SK-N-SH (cell line): ENCODE measurements around the gene CDC6. TPM values are rescaled to one million over a fixed set of nuclear protein-coding genes. Genes with fewer than 3 reads are reported as not detected.

Experiments
- CTCF ChIA-PET: fragments of 300-600, 350-600 bp; formaldehyde crosslinking; extraction: SDS; loops from one replicate; lab custom pipeline; 2021; lab: Yijun Ruan, JAX
- POLR2A ChIA-PET: fragments of 350-600 bp; sonication (Branson Sonifier 250); formaldehyde crosslinking; extraction: SDS; loops from one replicate; lab custom pipeline; 2020; ENCODE audit warnings: antibody characterized with exemption, inconsistent platforms; lab: Yijun Ruan, JAX
- DNase-seq: peaks from one replicate; pipeline ENCODE4 v3.0.0; 2012
- H2AFZ ChIP-seq: fragments of 200-600 bp; sonication (generic); 2 replicates; pipeline ENCODE4 v1.8.1; 2016; ENCODE audit warnings: antibody characterized with exemption, mild to moderate bottlenecking, low read depth
- H3F3A ChIP-seq: fragments of 200-600 bp; sonication (generic); replicated peaks from 2 replicates; pipeline ENCODE3; 2016; ENCODE audit warnings: antibody characterized with exemption, mild to moderate bottlenecking; ENCODE audit not compliant: insufficient read depth
- H3K27ac ChIP-seq, 2 experiments: fragments of 200-500 bp in 1 of 2; fragments of 200-600 bp in 1 of 2; sonication (Bioruptor generic) in 1 of 2; sonication (generic), shearing (Covaris generic) in 1 of 2; 2 replicates each; pipeline versions ENCODE4 v1.5.1 to v1.6.1; 2014 to 2016; ENCODE audit warnings: low read depth in 2 of 2, inconsistent platforms in 1 of 2, low read length in 1 of 2, mild to moderate bottlenecking in 1 of 2, mixed read lengths in 1 of 2
- H3K27me3 ChIP-seq: fragments of 200-600 bp; sonication (generic), shearing (Covaris generic); 2 replicates; pipeline ENCODE4 v1.6.1; 2016; ENCODE audit warnings: mixed run types; ENCODE audit not compliant: insufficient read depth
- H3K36me3 ChIP-seq, 2 experiments: fragments of 200-500 bp in 1 of 2; fragments of 200-600 bp in 1 of 2; sonication (Bioruptor generic) in 1 of 2; sonication (generic) in 1 of 2; replicated peaks in 1 of 2; 2 replicates each; pipeline versions ENCODE3 to v1.5.1; 2014 to 2016; ENCODE audit warnings: low read length in 1 of 2, mild to moderate bottlenecking in 1 of 2; ENCODE audit not compliant: insufficient read depth in 2 of 2, control insufficient read depth in 1 of 2
- H3K4me1 ChIP-seq, 2 experiments: fragments of 200-500 bp in 1 of 2; fragments of 200-600 bp in 1 of 2; sonication (Bioruptor generic) in 1 of 2; sonication (generic), shearing (Covaris generic) in 1 of 2; 2 replicates each; pipeline versions ENCODE4 v1.5.1 to v1.6.1; 2014 to 2016; ENCODE audit warnings: low read depth in 1 of 2, low read length in 1 of 2, mixed run types in 1 of 2; ENCODE audit not compliant: insufficient read depth in 2 of 2, control insufficient read depth in 1 of 2
- H3K4me2 ChIP-seq: fragments of 200-600 bp; sonication (generic), shearing (Covaris generic); 2 replicates; pipeline ENCODE4 v1.6.1; 2017; ENCODE audit warnings: mixed run types
- H3K4me3 ChIP-seq, 2 experiments: fragments of 200-500 bp in 1 of 2; fragments of 200-600 bp in 1 of 2; sonication (Bioruptor generic) in 1 of 2; sonication (generic), shearing (Covaris generic) in 1 of 2; 2 replicates each; pipeline versions ENCODE4 v1.5.1 to v1.8.1; 2014 to 2016; ENCODE audit warnings: low read depth in 2 of 2, inconsistent platforms in 1 of 2, low read length in 1 of 2, mild to moderate bottlenecking in 1 of 2, mixed read lengths in 1 of 2, moderate library complexity in 1 of 2
- H3K79me2 ChIP-seq: fragments of 200-600 bp; sonication (generic); 2 replicates; pipeline ENCODE4 v1.8.1; 2017; ENCODE audit warnings: mild to moderate bottlenecking; ENCODE audit not compliant: insufficient read depth
- H3K9ac ChIP-seq: fragments of 200-600 bp; sonication (generic); 2 replicates; pipeline ENCODE4 v1.6.1; 2017; ENCODE audit warnings: mixed run types
- H3K9me2 ChIP-seq: fragments of 200-600 bp; sonication (generic); 2 replicates; pipeline ENCODE4 v1.6.1; 2017; ENCODE audit warnings: mixed run types
- H3K9me3 ChIP-seq: fragments of 200-600 bp; sonication (generic); 2 replicates; pipeline ENCODE4 v1.6.1; 2017; ENCODE audit warnings: mixed run types, mild to moderate bottlenecking, moderate library complexity
- H4K20me1 ChIP-seq: fragments of 200-600 bp; sonication (generic); 2 replicates; pipeline ENCODE4 v1.6.1; 2017; ENCODE audit warnings: mild to moderate bottlenecking, mixed run types; ENCODE audit not compliant: insufficient read depth
- ELF1 ChIP-seq: IDR thresholded peaks from 2 replicates; pipeline ENCODE4 v1.4.0; 2012
- EP300 ChIP-seq, 2 experiments: IDR thresholded peaks; 2 replicates each; pipeline versions ENCODE4 v1.4.0 to v1.6.1; 2012; ENCODE audit warnings: borderline replicate concordance in 1 of 2, low read depth in 1 of 2, low read length in 1 of 2
- FOXJ3 ChIP-seq: sonication (generic); formaldehyde crosslinking; IDR thresholded peaks from 2 replicates; pipeline ENCODE4 v1.5.1; 2020; ENCODE audit warnings: mild to moderate bottlenecking, missing genetic modification reagents
- FOXM1 ChIP-seq: IDR thresholded peaks from 2 replicates; pipeline ENCODE4 v1.4.0; 2012; ENCODE audit warnings: low read depth, mild to moderate bottlenecking
- GATA2 ChIP-seq: sonication (generic); formaldehyde crosslinking; IDR thresholded peaks from 2 replicates; pipeline ENCODE4 v1.5.0; 2020; ENCODE audit warnings: mild to moderate bottlenecking, missing genetic modification reagents
- MXI1 ChIP-seq: IDR thresholded peaks from 2 replicates; pipeline ENCODE4 v1.6.1; 2012; ENCODE audit warnings: mild to moderate bottlenecking, low read depth, low read length, improper control_type of control experiment
- NFIC ChIP-seq: IDR thresholded peaks from 2 replicates; pipeline ENCODE4 v1.4.0; 2012; ENCODE audit warnings: borderline replicate concordance
- RCOR1 ChIP-seq: fragments of 150-350 bp; IDR thresholded peaks from 2 replicates; pipeline ENCODE4 v1.6.1; 2017; ENCODE audit warnings: antibody characterized with exemption, low read length
- RXRA ChIP-seq: IDR thresholded peaks from 2 replicates; pipeline ENCODE4 v1.4.0; 2012; ENCODE audit warnings: low read depth, mild to moderate bottlenecking, borderline replicate concordance
- SIN3A ChIP-seq: IDR thresholded peaks from 2 replicates; pipeline ENCODE4 v1.6.1; 2012; ENCODE audit warnings: low read depth, mild to moderate bottlenecking, low read length, moderate library complexity, borderline replicate concordance
- TCF12 ChIP-seq: IDR thresholded peaks from 2 replicates; pipeline ENCODE4 v1.4.0; 2012
- TEAD4 ChIP-seq: IDR thresholded peaks from 2 replicates; pipeline ENCODE4 v1.4.0; 2012; ENCODE audit warnings: mild to moderate bottlenecking, borderline replicate concordance; ENCODE audit not compliant: insufficient read depth
- USF1 ChIP-seq: IDR thresholded peaks from 2 replicates; pipeline ENCODE4 v1.4.0; 2012; ENCODE audit warnings: low read depth, borderline replicate concordance
- WGBS: methylation state at CpG from one replicate; pipeline ENCODE4 v1.1.6; 2017; ENCODE audit warnings: low lambda C conversion rate; 5-methylcytosine and 5-hydroxymethylcytosine counted together
- polyA plus RNA-seq, 3 experiments: library from polyadenylated mRNA; depleted of rRNA; stranded (reverse); fragments of >200 nt; gene quantifications; 2 replicates each; pipeline ENCODE4 v1.2.3, GENCODE V29; 2012

CDC6 gene
- polyA plus RNA-seq, 1 of the 3 experiments (the other 2 are of a cell fraction): 12.7 TPM

DNA sequence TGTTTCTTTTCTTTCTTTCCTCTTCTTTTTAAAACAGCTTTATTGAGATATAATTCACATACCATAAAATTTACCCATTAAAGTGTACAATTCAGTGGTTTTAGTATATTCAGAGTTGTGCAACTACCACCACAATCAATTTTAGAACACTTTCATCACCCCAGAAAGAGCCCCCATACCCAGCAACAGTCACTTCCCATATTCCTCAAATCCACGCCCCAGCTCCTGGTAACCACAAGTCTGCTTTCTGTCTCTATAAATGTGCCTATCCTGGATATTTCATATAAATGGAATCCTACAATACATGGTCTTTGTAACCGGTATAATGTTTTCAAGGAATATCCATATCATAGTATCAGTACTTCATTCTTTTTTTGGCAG, 40.7 kb downstream of the CDC6 start:
- Histone ChIP-seq H3K4me3 (no peak overlapping the region), H3K36me3 (peaks cover 4 to 6% of the 10 kb centered on the region in 2 experiments), H3K9me2 (no peaks in the 10 kb centered on the region), H4K20me1 (peaks cover 68% of the 10 kb centered on the region), H3K9me3 (no peaks in the 10 kb centered on the region), H3K4me2 (no peak overlapping the region; the same call in 1 of the 2 replicates), H3K27me3 (no peaks in the 10 kb centered on the region), H3K4me1 (peaks cover 69 to 87% of the 10 kb centered on the region in 2 experiments), H3K9ac (no peak overlapping the region), H3K79me2 (peaks cover 98% of the 10 kb centered on the region), H3K27ac (peak overlapping the region; percentile 14 to 45; a peak in 3 of 4 replicates), H3F3A (peaks cover 20% of the 10 kb centered on the region), H2AFZ (no peak overlapping the region)
- no peak for TF ChIP-seq TEAD4
- TF ChIP-seq NFIC: no peak
- TF ChIP-seq ELF1: no peak
- TF ChIP-seq USF1: no peak
- TF ChIP-seq EP300 (IDR thresholded peaks at IDR 0.05; ENCODE audit: borderline replicate concordance in 1 of 2, low read depth in 1 of 2, low read length in 1 of 2): no peak
- TF ChIP-seq FOXM1: no peak
- ChIA-PET POLR2A (interaction anchor here (1.6 kb wide), 1 partner anchor 18 kb away, joined by 4 read pairs; no protein-coding TSS in a partner anchor), CTCF (interaction anchor here (1.0 to 57.6 kb wide), 3 partner anchors 22 to 88 kb away, joined by 3 to 1706 read pairs (median 171); partner anchors contain the start of genes CDC6 and RARA)
- no peak for DNase-seq
- WGBS: 98% methylated on average over 2 of the region's 2 CpGs

DNA sequence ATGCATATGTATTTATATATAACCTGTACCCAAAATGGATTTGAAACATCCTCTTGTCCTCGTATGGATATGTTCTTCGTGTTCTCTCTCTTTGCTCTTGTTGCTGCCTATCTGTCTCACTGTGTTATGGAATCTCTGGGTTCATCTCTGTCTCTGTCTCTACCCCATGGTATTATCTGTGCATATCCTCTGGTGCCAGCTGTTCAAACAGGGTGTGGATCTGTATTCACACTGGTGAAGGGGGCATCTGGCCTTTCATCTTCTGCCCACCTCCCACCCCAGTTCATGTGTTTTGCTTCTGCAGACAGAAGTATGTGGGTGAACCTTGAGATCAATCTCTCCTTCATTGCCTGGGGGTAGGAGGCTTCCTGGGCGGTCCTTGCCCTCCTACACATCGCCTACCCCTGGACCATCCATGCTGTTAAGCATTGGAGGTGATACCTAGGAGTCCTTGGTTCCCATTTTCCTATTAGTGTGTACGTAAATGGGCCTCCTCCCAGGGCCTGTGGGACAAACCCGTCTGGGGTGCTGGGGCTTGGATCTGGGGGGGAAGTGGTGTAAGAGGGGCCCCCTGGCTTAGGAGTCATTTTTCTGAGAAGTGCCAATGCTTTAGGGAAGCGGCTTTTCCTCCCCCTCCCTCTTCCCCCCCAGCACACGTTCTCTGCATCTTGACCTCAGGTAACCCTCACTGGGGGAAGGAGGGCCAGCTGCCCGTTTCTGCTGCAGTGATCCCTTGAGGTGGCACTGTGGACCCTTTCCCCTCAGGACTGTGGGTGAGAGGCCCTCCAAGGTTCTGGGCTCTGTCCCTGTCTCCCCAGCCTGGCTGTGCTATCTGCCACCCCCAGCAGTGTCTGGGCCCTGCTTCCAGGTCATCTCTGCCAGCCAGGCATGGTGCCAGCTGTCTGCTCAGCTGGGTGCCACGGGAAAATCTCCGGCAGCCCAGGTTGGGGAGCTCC, 42.4 kb downstream of the CDC6 start:
- no peaks in the 10 kb centered on the region for H3K9me3 ChIP-seq
- 0 out of 2 replicates have a peak overlapping the region, but pooled peaks have one; percentile 17 for H3K9ac ChIP-seq
- DNase-seq: peak; percentile 67
- TF ChIP-seq EP300 (IDR thresholded peaks at IDR 0.05; ENCODE audit: borderline replicate concordance in 1 of 2, low read depth in 1 of 2, low read length in 1 of 2): peak in 1 of 2 experiments; percentile 70; a peak in 2 of 4 replicates
- peak; percentile 32; the same call in 1 of the 2 replicates for TF ChIP-seq GATA2 (CRISPR knock-in tag)
- TF ChIP-seq NFIC: peak; percentile 74
- TF ChIP-seq TCF12: peak; percentile 42; the same call in 1 of the 2 replicates
- 0 out of 2 replicates have a peak, but pooled peaks have one; percentile 38 for TF ChIP-seq FOXJ3 (CRISPR knock-in tag)
- 0 out of 2 replicates have a peak, but pooled peaks have one; percentile 13 for TF ChIP-seq RCOR1
- no peak for TF ChIP-seq USF1
- no peak for TF ChIP-seq FOXM1
- peak; percentile 51; the same call in 1 of the 2 replicates for TF ChIP-seq MXI1
- TF ChIP-seq SIN3A: no peak
- TF ChIP-seq RXRA: peak; percentile 66
- no peaks in the 10 kb centered on the region for H3K27me3 ChIP-seq
- H2AFZ ChIP-seq: no peak overlapping the region
- H3K79me2 ChIP-seq: peaks cover 98% of the 10 kb centered on the region
- POLR2A ChIA-PET: interaction anchor here (0.6 to 3.2 kb wide), 7 partner anchors 9 to 24 kb away, joined by 3 to 27 read pairs (median 15); no protein-coding TSS in a partner anchor
- H3K4me3 ChIP-seq: no peak overlapping the region
- CTCF ChIA-PET: interaction anchor here (0.9 to 57.6 kb wide), 8 partner anchors 9 to 230 kb away, joined by 3 to 1706 read pairs (median 6); partner anchors contain the start of genes CDC6 and RARA
- peak overlapping the region; percentile 85 for H3K4me2 ChIP-seq
- H3K9me2 ChIP-seq: no peaks in the 10 kb centered on the region
- H3K27ac ChIP-seq: peak overlapping the region; percentile 81 to 98; a peak in 3 of 4 replicates
- H3K4me1 ChIP-seq: peaks cover 66 to 89% of the 10 kb centered on the region in 2 experiments
- peaks cover 15% of the 10 kb centered on the region for H3F3A ChIP-seq
- peaks cover 54% of the 10 kb centered on the region for H4K20me1 ChIP-seq
- H3K36me3 ChIP-seq: peaks cover 4 to 15% of the 10 kb centered on the region in 2 experiments
- WGBS: 33% methylated on average over 11 of the region's 11 CpGs
